A673 (cell line): ENCODE measurements around the gene NKX1-1. TPM values are rescaled to one million over a fixed set of nuclear protein-coding genes. Genes with fewer than 3 reads are reported as not detected.

Experiments
- BruUV-seq: library from RNA; stranded (reverse); fragments of 400-500 nt; replicated peaks from 2 replicates; lab custom pipeline; 2021; lab: Mats Ljungman, UMichigan
- CTCF ChIA-PET: fragments of 300-600 bp; sonication (Branson Sonifier 250); formaldehyde crosslinking; loops from one replicate; lab custom pipeline; 2022; ENCODE audit warnings: antibody characterized with exemption; lab: Charles Lee
- POLR2A ChIA-PET: fragments of 300-600 bp; sonication (Branson Sonifier 250); formaldehyde crosslinking; loops from one replicate; lab custom pipeline; 2022; ENCODE audit warnings: antibody characterized with exemption; ENCODE audit not compliant: low non-redundant PET; lab: Charles Lee
- DNase-seq: peaks from one replicate; pipeline ENCODE4 v3.0.0-alpha.2; 2015; ENCODE audit warnings: low spot score
- H3K27ac ChIP-seq: fragments of 200-600 bp; sonication (generic); 2 replicates; pipeline ENCODE4 v1.5.1; 2016; ENCODE audit warnings: mixed run types, low read depth, mild to moderate bottlenecking, mixed read lengths, antibody characterized with exemption, low read length; ENCODE audit not compliant: poor library complexity, severe bottlenecking
- H3K27me3 ChIP-seq: fragments of 200-600 bp; sonication (generic); replicated peaks from 2 replicates; pipeline ENCODE4 v1.6.1; 2017; ENCODE audit warnings: mixed run types, low read depth, mild to moderate bottlenecking, mixed read lengths, antibody characterized with exemption, low read length; ENCODE audit not compliant: insufficient read depth, poor library complexity
- H3K36me3 ChIP-seq: fragments of 200-600 bp; sonication (generic); 2 replicates; pipeline ENCODE4 v1.6.1; 2016; ENCODE audit warnings: mixed run types, mild to moderate bottlenecking, mixed read lengths, antibody characterized with exemption, low read length; ENCODE audit not compliant: insufficient read depth, poor library complexity, severe bottlenecking
- H3K4me1 ChIP-seq: fragments of 200-600 bp; sonication (generic); 2 replicates; pipeline ENCODE4 v1.6.1; 2017; ENCODE audit warnings: mixed run types, mild to moderate bottlenecking, mixed read lengths, antibody characterized with exemption, low read length; ENCODE audit not compliant: insufficient read depth, poor library complexity, severe bottlenecking
- H3K4me3 ChIP-seq: fragments of 200-600 bp; sonication (generic); 2 replicates; pipeline ENCODE4 v1.5.1; 2016; ENCODE audit warnings: low read depth, mixed run types, mild to moderate bottlenecking, mixed read lengths, low read length; ENCODE audit not compliant: poor library complexity, severe bottlenecking
- H3K9me3 ChIP-seq: fragments of 200-600 bp; sonication (generic); 2 replicates; pipeline ENCODE4 v1.6.1; 2016; ENCODE audit warnings: mixed run types, low read depth, mild to moderate bottlenecking, mixed read lengths, antibody characterized with exemption, low read length; ENCODE audit not compliant: poor library complexity, severe bottlenecking
- CTCF ChIP-seq: fragments of 300-800, 200-600 bp; sonication (generic); conservative IDR thresholded peaks from 2 replicates; pipeline ENCODE4 v1.5.1; 2017; ENCODE audit warnings: low read depth, mild to moderate bottlenecking, antibody characterized with exemption, low read length, moderate library complexity, mixed read lengths
- EZH2 ChIP-seq: fragments of 200-600 bp; sonication (generic); IDR thresholded peaks from 2 replicates; pipeline ENCODE4 v1.6.1; 2017; ENCODE audit warnings: borderline replicate concordance, low read depth, mild to moderate bottlenecking, mixed read lengths, antibody characterized with exemption, low read length; ENCODE audit not compliant: poor library complexity, severe bottlenecking
- intact Hi-C: fragments of 100-400 bp; cut with micrococcal nuclease; formaldehyde crosslinking; loops from one replicate; pipeline ENCODE4 v1.10.0; 2022; ENCODE audit not compliant: unreplicated experiment
- total RNA-seq: library from RNA; stranded (reverse); gene quantifications from 2 replicates; pipeline ENCODE4 v1.2.3, GENCODE V29; 2021

The NKX1-1 gene
- total RNA-seq, 1 experiment from 2014 or later = not detected

GRCh38 chr4:1376391-1376840, 29.8 kb downstream of the NKX1-1 start:
- intact Hi-C loops = no loop called here
- no peaks in the 10 kb centered on the region for H3K9me3 ChIP-seq
- ChIA-PET CTCF (no interaction called here), POLR2A (no interaction called here)
- H3K27ac ChIP-seq = no peak overlapping the region
- no peaks in the 10 kb centered on the region for H3K4me1 ChIP-seq
- H3K27me3 ChIP-seq = no peaks in the 10 kb centered on the region
- no peak for TF ChIP-seq EZH2
- TF ChIP-seq CTCF = no peak
- H3K36me3 ChIP-seq = no peaks in the 10 kb centered on the region
- no TSS peak for BruUV-seq
- no peak for DNase-seq
- H3K4me3 ChIP-seq = no peak overlapping the region

GRCh38 chr4:1375761-1376322, 30.4 kb downstream of the NKX1-1 start:
- Histone ChIP-seq H3K4me1 (no peaks in the 10 kb centered on the region), H3K27me3 (no peaks in the 10 kb centered on the region), H3K27ac (no peak overlapping the region), H3K4me3 (no peak overlapping the region), H3K9me3 (no peaks in the 10 kb centered on the region), H3K36me3 (no peaks in the 10 kb centered on the region)
- no peak for TF ChIP-seq CTCF
- no peak for TF ChIP-seq EZH2
- intact Hi-C loops = no loop called here
- ChIA-PET POLR2A (no interaction called here), CTCF (no interaction called here)
- no TSS peak for BruUV-seq
- DNase-seq = no peak

GRCh38 chr4:1375051-1375721, 31.1 kb downstream of the NKX1-1 start:
- CTCF ChIA-PET = no interaction called here
- H3K9me3 ChIP-seq = no peaks in the 10 kb centered on the region
- no peaks in the 10 kb centered on the region for H3K36me3 ChIP-seq
- no peak for DNase-seq
- TF ChIP-seq CTCF (no peak), EZH2 (no peak)
- POLR2A ChIA-PET = no interaction called here
- intact Hi-C loops = no loop called here
- no peaks in the 10 kb centered on the region for H3K27me3 ChIP-seq
- H3K27ac ChIP-seq = no peak overlapping the region
- H3K4me3 ChIP-seq = no peak overlapping the region
- H3K4me1 ChIP-seq = no peaks in the 10 kb centered on the region
- no TSS peak for BruUV-seq
